Aorta (tissue), 5 donors: ENCODE measurements around the gene BCDIN3D. TPM values are rescaled to one million over a fixed set of nuclear protein-coding genes. Genes with fewer than 3 reads are reported as not detected.

Experiments
- ATAC-seq: fragments of 200-7000 bp; cut with Tn5 transposase; one replicate; pipeline ENCODE4 v1.9.1; 2022; ENCODE audit warnings: moderate library complexity; ENCODE audit not compliant: low FRiP score
- DNase-seq, 2 donors: peaks; one replicate each; pipeline ENCODE4 v3.0.0-alpha.2; 2020
- H3K27ac ChIP-seq, 2 donors: one replicate each; pipeline ENCODE4 v1.5.1; 2013; ENCODE audit warnings: low read length in 2 of 2, mild to moderate bottlenecking in 2 of 2, moderate library complexity in 2 of 2, control low read depth in 1 of 2, inconsistent platforms in 1 of 2, low read depth in 1 of 2
- H3K27me3 ChIP-seq, 2 donors: one replicate each; pipeline ENCODE4 v1.6.1; 2013; ENCODE audit warnings: control low read depth in 1 of 2, low read length in 1 of 2, mild to moderate bottlenecking in 1 of 2, moderate library complexity in 1 of 2; ENCODE audit not compliant: insufficient read depth in 2 of 2, control insufficient read depth in 1 of 2
- H3K36me3 ChIP-seq, 2 donors: one replicate each; pipeline ENCODE4 v1.6.1; 2013; ENCODE audit warnings: control low read depth in 1 of 2, low read length in 1 of 2, mild to moderate bottlenecking in 1 of 2; ENCODE audit not compliant: insufficient read depth in 2 of 2, control insufficient read depth in 1 of 2
- H3K4me1 ChIP-seq, 2 donors: one replicate each; pipeline ENCODE4 v1.6.1; 2013; ENCODE audit warnings: low read length in 2 of 2, control low read depth in 1 of 2, mild to moderate bottlenecking in 1 of 2, moderate library complexity in 1 of 2; ENCODE audit not compliant: insufficient read depth in 2 of 2, control insufficient read depth in 1 of 2
- H3K4me3 ChIP-seq, 2 donors: one replicate each; pipeline ENCODE4 v1.5.1; 2013; ENCODE audit warnings: low read length in 2 of 2, control low read depth in 1 of 2, mild to moderate bottlenecking in 1 of 2
- H3K9me3 ChIP-seq: one replicate; pipeline ENCODE4 v1.6.1; 2013; ENCODE audit warnings: mild to moderate bottlenecking, low read length; ENCODE audit not compliant: control insufficient read depth
- WGBS, 2 donors: extraction: QIAGEN DNeasy Blood & Tissue Kit; methylation state at CpG; one replicate each; pipeline ENCODE4 v1.1.7; 2013; 5-methylcytosine and 5-hydroxymethylcytosine counted together
- intact Hi-C, 2 donors: fragments of 100-400 bp; cut with DNase I; formaldehyde crosslinking; loops; one replicate each; pipeline versions ENCODE4 v1.14.2 to v1.15.0; 2022
- polyA plus RNA-seq, 2 donors: library from polyadenylated mRNA; stranded (reverse); fragments of 200-250 nt; gene quantifications; one replicate each; pipeline ENCODE4 v1.2.3, GENCODE V29; 2013
- total RNA-seq, 2 donors: library from RNA; stranded (reverse); fragmentation: NEBNext Ultra II Directional; extraction: Animal tissue kit (Norgen Biotek cat#: 25700); gene quantifications; one replicate each; pipeline ENCODE4 v1.2.1, GENCODE V29; 2021
- donor health status: healthy with polysubstance abuse.
- donor health status: Bipolar disorder and iron deficiency.
- donor health status: DM: no; HTN: no; CAD: no.
- donor health status: DM: no; HTN: no; CAD: no.
- donor health status: DM: yes; HTN: yes; CAD: no.

The BCDIN3D gene
- total and polyA plus RNA-seq, 4 donors = 1.5 to 5.0 (median 2.5) TPM

GRCh38 chr12:49887536-49888401, 44.9 kb upstream of the BCDIN3D start:
- Histone ChIP-seq H3K36me3 (no peaks in the 10 kb centered on the region), H3K27ac (no peak overlapping the region), H3K4me1 (no peaks in the 10 kb centered on the region), H3K27me3 (no peaks in the 10 kb centered on the region), H3K9me3 (no peaks in the 10 kb centered on the region), H3K4me3 (no peak overlapping the region)
- ATAC-seq = no peak
- WGBS, 2 donors = 80 to 82% methylated on average over 14 to 15 of the region's 15 CpGs
- DNase-seq = peak in 1 of 2 donors; percentile 18
- intact Hi-C loops = no loop called here

GRCh38 chr12:49887091-49887490, 44.2 kb upstream of the BCDIN3D start:
- no peaks in the 10 kb centered on the region for H3K4me1 ChIP-seq
- 69 to 79% methylated on average over 9 of the region's 9 CpGs for WGBS, 2 donors
- ATAC-seq (no peak), DNase-seq (peak in 1 of 2 donors; percentile 10)
- intact Hi-C loops = no loop called here
- H3K27ac ChIP-seq = no peak overlapping the region
- H3K9me3 ChIP-seq = no peaks in the 10 kb centered on the region
- H3K27me3 ChIP-seq = no peaks in the 10 kb centered on the region
- no peak overlapping the region for H3K4me3 ChIP-seq
- no peaks in the 10 kb centered on the region for H3K36me3 ChIP-seq

- DNase-seq (peak in 1 of 2 donors; percentile 25), ATAC-seq (no peak)
- Histone ChIP-seq H3K4me1 (no peaks in the 10 kb centered on the region), H3K9me3 (no peaks in the 10 kb centered on the region), H3K27ac (no peak overlapping the region), H3K27me3 (no peaks in the 10 kb centered on the region), H3K36me3 (no peaks in the 10 kb centered on the region), H3K4me3 (no peak overlapping the region)
- intact Hi-C loops = no loop called here
- 68 to 71% methylated on average over 16 of the region's 16 CpGs for WGBS, 2 donors
Observed at GRCh38 chr12:49885663-49886461, 43.0 kb upstream of the BCDIN3D start.

DNA sequence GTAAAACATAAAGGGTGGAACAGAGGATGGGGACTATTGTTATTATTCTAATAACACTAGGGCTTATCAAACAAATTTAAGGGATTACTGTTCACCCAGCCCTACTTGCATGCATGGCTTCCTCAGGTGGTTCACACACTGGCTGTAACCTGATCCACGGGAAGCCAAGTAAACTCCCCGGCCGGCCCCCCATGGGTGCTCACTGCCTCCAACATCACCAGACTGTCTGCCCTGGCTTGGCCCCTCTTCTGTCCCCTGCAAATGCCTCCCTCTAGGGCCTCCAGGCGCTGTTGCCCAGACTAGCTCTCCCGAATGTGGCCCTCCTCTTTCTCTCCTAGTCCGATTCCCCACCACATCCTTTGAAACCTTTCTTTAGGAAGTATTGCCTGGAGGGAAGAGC, 42.2 kb upstream of the BCDIN3D start:
- no peak for ATAC-seq
- Histone ChIP-seq H3K4me3 (no peak overlapping the region), H3K9me3 (no peaks in the 10 kb centered on the region), H3K27ac (no peak overlapping the region), H3K4me1 (no peaks in the 10 kb centered on the region), H3K36me3 (no peaks in the 10 kb centered on the region), H3K27me3 (no peaks in the 10 kb centered on the region)
- intact Hi-C loops = no loop called here
- DNase-seq = peak in 1 of 2 donors; percentile 40
- 46 to 49% methylated on average over 6 of the region's 6 CpGs for WGBS, 2 donors

GRCh38 chr12:49882851-49883464, 40.1 kb upstream of the BCDIN3D start:
- ATAC-seq = no peak
- Histone ChIP-seq H3K4me3 (no peak overlapping the region), H3K4me1 (no peaks in the 10 kb centered on the region), H3K27me3 (no peaks in the 10 kb centered on the region), H3K27ac (no peak overlapping the region), H3K9me3 (no peaks in the 10 kb centered on the region), H3K36me3 (no peaks in the 10 kb centered on the region)
- peak; percentile 32 to 43 for DNase-seq
- 72 to 77% methylated on average over 9 of the region's 9 CpGs for WGBS, 2 donors
- intact Hi-C loops = no loop called here

DNA sequence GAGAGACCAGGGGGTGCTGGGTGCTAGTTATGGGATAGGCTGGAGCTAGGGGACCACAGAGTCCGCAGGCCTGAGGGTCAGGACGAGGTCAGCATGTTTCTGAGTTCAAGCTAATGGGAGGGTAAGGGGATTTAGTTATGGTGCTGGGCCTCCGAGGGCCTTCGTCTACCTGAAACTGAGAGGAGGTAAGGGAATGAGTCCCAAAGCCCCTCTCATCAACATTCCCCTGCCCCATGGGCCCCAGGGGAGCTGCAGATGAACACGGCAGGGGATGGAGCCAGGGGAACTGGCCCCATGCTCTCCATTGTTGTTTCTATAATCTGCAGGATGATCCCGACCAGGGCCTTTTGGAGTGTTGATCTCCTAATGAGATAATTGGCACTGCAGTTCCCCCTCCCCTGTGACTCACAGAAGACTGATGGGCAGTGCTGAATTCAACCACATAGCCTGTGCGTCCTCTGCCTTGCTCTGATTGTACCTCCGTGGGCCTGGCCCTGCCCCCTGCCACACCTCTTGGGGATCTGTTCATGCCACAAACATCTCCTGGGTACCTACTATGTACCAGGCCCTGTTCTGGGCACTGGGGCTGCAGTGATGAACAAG, 39.4 kb upstream of the BCDIN3D start:
- Histone ChIP-seq H3K27ac (no peak overlapping the region), H3K36me3 (no peaks in the 10 kb centered on the region), H3K9me3 (no peaks in the 10 kb centered on the region), H3K4me1 (no peaks in the 10 kb centered on the region), H3K4me3 (no peak overlapping the region), H3K27me3 (no peaks in the 10 kb centered on the region)
- intact Hi-C loops = no loop called here
- ATAC-seq = no peak
- DNase-seq = peak; percentile 26 to 35
- 91% methylated on average over 8 of the region's 8 CpGs for WGBS, 2 donors

- ATAC-seq (no peak), DNase-seq (peak; percentile 23 to 35)
- 90 to 94% methylated on average over 16 of the region's 16 CpGs for WGBS, 2 donors
- H3K9me3 ChIP-seq = no peaks in the 10 kb centered on the region
- H3K36me3 ChIP-seq = no peaks in the 10 kb centered on the region
- no peak overlapping the region for H3K27ac ChIP-seq
- H3K4me1 ChIP-seq = no peaks in the 10 kb centered on the region
- no peaks in the 10 kb centered on the region for H3K27me3 ChIP-seq
- H3K4me3 ChIP-seq = no peak overlapping the region
- intact Hi-C loops = no loop called here
Observed at GRCh38 chr12:49881415-49882247, 38.7 kb upstream of the BCDIN3D start.
